Measurements from ENCODE around the gene FARSB.

GRCh38 chr2:222677981-222678380 is 22.1 kb upstream of the FARSB start:
- TF ChIP-seq CTCF (IDR thresholded peaks at IDR 0.05), result no peak
- TF ChIP-seq POLR2A (IDR thresholded peaks at IDR 0.05), result no peak
- no peak for TF ChIP-seq POLR2AphosphoS5 (IDR thresholded peaks at IDR 0.05)

Data from gastroesophageal sphincter (tissue), 3 donors.